H9 (cell line): ENCODE results near the gene AK5. TPM values are rescaled to one million over a fixed set of nuclear protein-coding genes. Genes with fewer than 3 reads are reported as not detected.

Experiments used
- DNase-seq: peaks from one replicate; pipeline ENCODE4 v3.0.0-alpha.2; 2017
- H2AFZ ChIP-seq: one replicate; pipeline ENCODE4 v1.6.1; 2013; ENCODE audit warnings: mild to moderate bottlenecking, low read length, control low read depth, moderate library complexity
- H2AK5ac ChIP-seq: 2 replicates; pipeline ENCODE4 v1.6.1; 2013; ENCODE audit warnings: low read length, control low read depth, mixed read lengths; ENCODE audit not compliant: insufficient read length
- H2BK120ac ChIP-seq: one replicate; pipeline ENCODE4 v1.6.1; 2013; ENCODE audit warnings: low read depth, mild to moderate bottlenecking, low read length, control low read depth, inconsistent platforms; ENCODE audit not compliant: poor library complexity, severe bottlenecking
- H2BK12ac ChIP-seq: 2 replicates; pipeline ENCODE4 v1.6.1; 2013; ENCODE audit warnings: low read length, control low read depth, mixed read lengths, low read depth; ENCODE audit not compliant: insufficient read length
- H2BK15ac ChIP-seq: 2 replicates; pipeline ENCODE4 v1.6.1; 2013; ENCODE audit warnings: low read depth, low read length, control low read depth
- H2BK20ac ChIP-seq: one replicate; pipeline ENCODE4 v1.6.1; 2013; ENCODE audit warnings: low read depth, mild to moderate bottlenecking, low read length, control low read depth, inconsistent platforms; ENCODE audit not compliant: poor library complexity, severe bottlenecking
- H2BK5ac ChIP-seq: 2 replicates; pipeline ENCODE4 v1.6.1; 2013; ENCODE audit warnings: low read length, control low read depth, mixed read lengths; ENCODE audit not compliant: insufficient read length
- H3K14ac ChIP-seq: 2 replicates; pipeline ENCODE4 v1.6.1; 2013; ENCODE audit warnings: low read length, control low read depth; ENCODE audit not compliant: insufficient read depth
- H3K18ac ChIP-seq: 2 replicates; pipeline ENCODE4 v1.6.1; 2013; ENCODE audit warnings: low read depth, mild to moderate bottlenecking, mixed read lengths, low read length, control low read depth; ENCODE audit not compliant: insufficient read length
- H3K23ac ChIP-seq: 2 replicates; pipeline ENCODE4 v1.6.1; 2013; ENCODE audit warnings: low read length, control low read depth, mixed read lengths, low read depth; ENCODE audit not compliant: insufficient read length
- H3K23me2 ChIP-seq: 2 replicates; pipeline ENCODE4 v1.6.1; 2013; ENCODE audit warnings: low read depth, mild to moderate bottlenecking, mixed read lengths, low read length, control low read depth; ENCODE audit not compliant: insufficient read length, poor library complexity, severe bottlenecking
- H3K27ac ChIP-seq: 2 replicates; pipeline ENCODE4 v1.5.1; 2013; ENCODE audit warnings: low read length, control low read depth, mixed read lengths, low read depth; ENCODE audit not compliant: insufficient read length
- H3K27me3 ChIP-seq: 2 replicates; pipeline ENCODE4 v1.6.1; 2013; ENCODE audit warnings: low read length, control low read depth, inconsistent platforms; ENCODE audit not compliant: insufficient read depth
- H3K4ac ChIP-seq: 2 replicates; pipeline ENCODE4 v1.6.1; 2013; ENCODE audit warnings: low read depth, mild to moderate bottlenecking, control low read depth, inconsistent platforms, low read length, moderate library complexity
- H3K4me1 ChIP-seq: 2 replicates; pipeline ENCODE4 v1.6.1; 2013; ENCODE audit warnings: low read length, control low read depth, inconsistent platforms; ENCODE audit not compliant: insufficient read depth
- H3K4me2 ChIP-seq: 2 replicates; pipeline ENCODE4 v1.6.1; 2013; ENCODE audit warnings: low read length, control low read depth, mixed read lengths; ENCODE audit not compliant: insufficient read length, insufficient read depth
- H3K56ac ChIP-seq: 2 replicates; pipeline ENCODE4 v1.6.1; 2013; ENCODE audit warnings: low read depth, mild to moderate bottlenecking, mixed read lengths, low read length, control low read depth; ENCODE audit not compliant: insufficient read length
- H3K79me1 ChIP-seq: 2 replicates; pipeline ENCODE4 v1.6.1; 2013; ENCODE audit warnings: low read depth, mild to moderate bottlenecking, moderate library complexity, low read length, control low read depth, inconsistent platforms; ENCODE audit not compliant: insufficient read depth, poor library complexity, severe bottlenecking
- H3K79me2 ChIP-seq: 2 replicates; pipeline ENCODE4 v1.6.1; 2013; ENCODE audit warnings: low read length, control low read depth, inconsistent platforms; ENCODE audit not compliant: insufficient read depth
- H3K9ac ChIP-seq: 2 replicates; pipeline ENCODE4 v1.6.1; 2013; ENCODE audit warnings: low read length, control low read depth, mixed read lengths; ENCODE audit not compliant: insufficient read length; ENCODE audit errors: extremely low read depth
- H3K9me3 ChIP-seq: one replicate; pipeline ENCODE4 v1.6.1; 2013; ENCODE audit warnings: low read depth, low read length, inconsistent platforms; ENCODE audit not compliant: control insufficient read depth
- H3T11ph ChIP-seq: one replicate; pipeline ENCODE4 v1.6.1; 2013; ENCODE audit warnings: mild to moderate bottlenecking, low read length, control low read depth, inconsistent platforms
- H4K20me1 ChIP-seq: one replicate; pipeline ENCODE4 v1.6.1; 2013; ENCODE audit not compliant: control insufficient read depth, insufficient read length, insufficient read depth
- H4K5ac ChIP-seq: 2 replicates; pipeline ENCODE4 v1.6.1; 2013; ENCODE audit warnings: low read depth, mild to moderate bottlenecking, mixed read lengths, low read length, control low read depth; ENCODE audit not compliant: insufficient read length
- H4K8ac ChIP-seq: replicated peaks from 2 replicates; pipeline ENCODE4 v1.6.1; 2013; ENCODE audit warnings: low read length, control low read depth, mixed read lengths, low read depth; ENCODE audit not compliant: insufficient read length
- H4K91ac ChIP-seq: 2 replicates; pipeline ENCODE4 v1.6.1; 2013; ENCODE audit warnings: low read depth, mild to moderate bottlenecking, moderate library complexity, mixed read lengths, low read length, control low read depth; ENCODE audit not compliant: insufficient read length
- H3K27ac Mint-ChIP-seq, 3 experiments: 2 replicates in 2 of 3; 3 replicates in 1 of 3; pipeline ENCODE4 v1.8.0; 2020 to 2021; ENCODE audit warnings: mixed read lengths in 3 of 3, mild to moderate bottlenecking in 1 of 3, moderate library complexity in 1 of 3
- H3K27me3 Mint-ChIP-seq: 2 replicates; pipeline ENCODE4 v1.8.0; 2021; ENCODE audit warnings: low read depth, mild to moderate bottlenecking, moderate library complexity, mixed read lengths
- H3K36me3 Mint-ChIP-seq, 3 experiments: 2 replicates in 2 of 3; 3 replicates in 1 of 3; pipeline ENCODE4 v1.8.0; 2020 to 2021; ENCODE audit warnings: low read depth in 3 of 3, mixed read lengths in 3 of 3; ENCODE audit not compliant: insufficient read depth in 1 of 3
- H3K4me1 Mint-ChIP-seq, 2 experiments: 2 replicates each; pipeline ENCODE4 v1.8.0; 2020; ENCODE audit warnings: mixed read lengths in 2 of 2
- H3K4me3 Mint-ChIP-seq, 2 experiments: 2 replicates in 1 of 2; 3 replicates in 1 of 2; pipeline ENCODE4 v1.8.0; 2020 to 2021; ENCODE audit warnings: mild to moderate bottlenecking in 2 of 2, mixed read lengths in 2 of 2, moderate library complexity in 1 of 2
- H3K9me3 Mint-ChIP-seq, 2 experiments: 2 replicates in 1 of 2; 3 replicates in 1 of 2; pipeline ENCODE4 v1.8.0; 2020; ENCODE audit warnings: mild to moderate bottlenecking in 2 of 2, mixed read lengths in 2 of 2, moderate library complexity in 1 of 2
- CTCF ChIP-seq: fragments of 200-600 bp; sonication (generic); conservative IDR thresholded peaks from 3 replicates; pipeline ENCODE4 v1.8.0; 2021; ENCODE audit warnings: antibody characterized with exemption, mild to moderate bottlenecking
- WGBS: extraction: QIAGEN DNeasy Blood & Tissue Kit; methylation state at CpG from one replicate; pipeline ENCODE4 v1.1.7; 2013; ENCODE audit warnings: missing lambda C conversion rate, low lambda C conversion rate, mixed read lengths; ENCODE audit not compliant: insufficient read length; ENCODE audit errors: extremely low coverage; 5-methylcytosine and 5-hydroxymethylcytosine counted together
- total RNA-seq: library from RNA; stranded (reverse); gene quantifications from 2 replicates; pipeline ENCODE4 v1.2.1, GENCODE V29; 2021

AK5 gene
- total RNA-seq, 1 experiment from 2014 or later = 2.5 TPM

GRCh38 chr1:77265180-77265579 is 16.6 kb upstream of the AK5 start:
- H3K14ac ChIP-seq = no peak overlapping the region
- no peak overlapping the region for H2BK12ac ChIP-seq
- Mint-ChIP-seq H3K4me1 (peaks cover 8 to 12% of the 10 kb centered on the region in 2 experiments), H3K9me3 (no peaks in the 10 kb centered on the region), H3K27me3 (peaks cover 21% of the 10 kb centered on the region), H3K4me3 (no peak overlapping the region), H3K36me3 (no peaks in the 10 kb centered on the region), H3K27ac (no peak overlapping the region)
- no peak overlapping the region for H3K9ac ChIP-seq
- H3K23me2 ChIP-seq = no peaks in the 10 kb centered on the region
- no peaks in the 10 kb centered on the region for H4K20me1 ChIP-seq
- H3K4me1 ChIP-seq = no peaks in the 10 kb centered on the region; the same call in 1 of the 2 replicates
- H2BK120ac ChIP-seq = no peak overlapping the region
- no peak overlapping the region for H3K18ac ChIP-seq
- H3K4ac ChIP-seq = no peak overlapping the region
- WGBS = no CpG with 5 or more reads among the region's 1 CpG
- no peaks in the 10 kb centered on the region for H3K9me3 ChIP-seq
- DNase-seq = no peak
- no peak overlapping the region for H3T11ph ChIP-seq
- peaks cover 4% of the 10 kb centered on the region; the same call in 1 of the 2 replicates for H3K27me3 ChIP-seq
- no peak overlapping the region for H3K27ac ChIP-seq
- no peak overlapping the region for H2BK15ac ChIP-seq
- no peak overlapping the region for H2BK20ac ChIP-seq
- H4K91ac ChIP-seq = no peak overlapping the region
- TF ChIP-seq CTCF = no peak
- H3K79me2 ChIP-seq = no peaks in the 10 kb centered on the region
- no peak overlapping the region for H4K8ac ChIP-seq
- no peak overlapping the region for H3K4me2 ChIP-seq
- no peak overlapping the region for H4K5ac ChIP-seq
- H3K79me1 ChIP-seq = no peaks in the 10 kb centered on the region
- no peak overlapping the region for H3K56ac ChIP-seq
- no peak overlapping the region for H2AFZ ChIP-seq
- H2BK5ac ChIP-seq = no peak overlapping the region
- H3K23ac ChIP-seq = no peak overlapping the region
- H2AK5ac ChIP-seq = no peak overlapping the region
